Endothelial cell (in vitro differentiated cells): ENCODE measurements around the gene MCM8. TPM values are rescaled to one million over a fixed set of nuclear protein-coding genes. Genes with fewer than 3 reads are reported as not detected.

Source experiments
- DNase-seq: peaks from one replicate; pipeline ENCODE4 v3.0.0; 2021; ENCODE audit warnings: low spot score
- H3K27ac Mint-ChIP-seq: one replicate; pipeline ENCODE4 v1.8.0; 2021; ENCODE audit warnings: mixed read lengths, inconsistent platforms; ENCODE audit not compliant: unreplicated experiment
- H3K27me3 Mint-ChIP-seq: one replicate; pipeline ENCODE4 v1.8.0; 2021; ENCODE audit warnings: mild to moderate bottlenecking, moderate library complexity, mixed read lengths, inconsistent platforms; ENCODE audit not compliant: unreplicated experiment
- H3K36me3 Mint-ChIP-seq: one replicate; pipeline ENCODE4 v1.8.0; 2021; ENCODE audit warnings: mild to moderate bottlenecking, low read depth, mixed read lengths, inconsistent platforms; ENCODE audit not compliant: unreplicated experiment
- H3K4me1 Mint-ChIP-seq: one replicate; pipeline ENCODE4 v1.8.0; 2021; ENCODE audit warnings: mild to moderate bottlenecking, mixed read lengths, inconsistent platforms; ENCODE audit not compliant: unreplicated experiment
- H3K4me3 Mint-ChIP-seq: one replicate; pipeline ENCODE4 v1.8.0; 2021; ENCODE audit warnings: mild to moderate bottlenecking, mixed read lengths, inconsistent platforms; ENCODE audit not compliant: unreplicated experiment
- H3K9me3 Mint-ChIP-seq: one replicate; pipeline ENCODE4 v1.8.0; 2021; ENCODE audit warnings: mixed read lengths, inconsistent platforms; ENCODE audit not compliant: unreplicated experiment
- total RNA-seq: library from RNA; stranded (reverse); fragmentation: NEBNext Ultra II Directional; extraction: Animal tissue kit (Norgen Biotek cat#: 25700); gene quantifications from one replicate; pipeline ENCODE4 v1.2.1, GENCODE V29; 2021; ENCODE audit not compliant: unreplicated experiment
- TF ChIP-seq, protein P1 (sequence below): fragments of 200-600 bp; sonication (generic); IDR thresholded peaks from one replicate; pipeline ENCODE4 v1.5.0; 2021; ENCODE audit warnings: antibody characterized with exemption; ENCODE audit not compliant: unreplicated experiment

The MCM8 gene
- total RNA-seq, 1 donor from 2014 or later, result 8.2 TPM

DNA sequence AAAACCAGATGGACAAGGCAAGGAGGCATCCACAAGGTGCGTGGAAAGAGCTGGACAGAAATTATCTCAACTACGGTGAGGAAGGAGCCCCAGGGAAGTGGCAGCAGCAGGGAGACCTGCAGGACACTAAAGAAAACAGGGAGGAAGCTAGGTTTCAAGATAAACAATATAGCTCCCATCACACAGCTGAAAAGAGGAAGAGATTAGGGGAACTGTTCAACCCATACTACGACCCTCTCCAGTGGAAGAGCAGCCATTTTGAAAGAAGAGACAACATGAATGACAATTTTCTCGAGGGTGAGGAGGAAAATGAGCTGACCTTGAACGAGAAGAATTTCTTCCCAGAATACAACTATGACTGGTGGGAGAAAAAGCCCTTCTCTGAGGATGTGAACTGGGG is 27.0 kb upstream of the MCM8 start:
- H3K36me3 Mint-ChIP-seq, result no peaks in the 10 kb centered on the region
- H3K27me3 Mint-ChIP-seq, result peaks cover 9% of the 10 kb centered on the region
- no peak overlapping the region for H3K27ac Mint-ChIP-seq
- DNase-seq, result no peak
- no peak overlapping the region for H3K4me3 Mint-ChIP-seq
- peaks cover 10% of the 10 kb centered on the region for H3K4me1 Mint-ChIP-seq
- TF ChIP-seq, protein P1, sequence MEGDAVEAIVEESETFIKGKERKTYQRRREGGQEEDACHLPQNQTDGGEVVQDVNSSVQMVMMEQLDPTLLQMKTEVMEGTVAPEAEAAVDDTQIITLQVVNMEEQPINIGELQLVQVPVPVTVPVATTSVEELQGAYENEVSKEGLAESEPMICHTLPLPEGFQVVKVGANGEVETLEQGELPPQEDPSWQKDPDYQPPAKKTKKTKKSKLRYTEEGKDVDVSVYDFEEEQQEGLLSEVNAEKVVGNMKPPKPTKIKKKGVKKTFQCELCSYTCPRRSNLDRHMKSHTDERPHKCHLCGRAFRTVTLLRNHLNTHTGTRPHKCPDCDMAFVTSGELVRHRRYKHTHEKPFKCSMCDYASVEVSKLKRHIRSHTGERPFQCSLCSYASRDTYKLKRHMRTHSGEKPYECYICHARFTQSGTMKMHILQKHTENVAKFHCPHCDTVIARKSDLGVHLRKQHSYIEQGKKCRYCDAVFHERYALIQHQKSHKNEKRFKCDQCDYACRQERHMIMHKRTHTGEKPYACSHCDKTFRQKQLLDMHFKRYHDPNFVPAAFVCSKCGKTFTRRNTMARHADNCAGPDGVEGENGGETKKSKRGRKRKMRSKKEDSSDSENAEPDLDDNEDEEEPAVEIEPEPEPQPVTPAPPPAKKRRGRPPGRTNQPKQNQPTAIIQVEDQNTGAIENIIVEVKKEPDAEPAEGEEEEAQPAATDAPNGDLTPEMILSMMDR, result no peak
- no peaks in the 10 kb centered on the region for H3K9me3 Mint-ChIP-seq

DNA sequence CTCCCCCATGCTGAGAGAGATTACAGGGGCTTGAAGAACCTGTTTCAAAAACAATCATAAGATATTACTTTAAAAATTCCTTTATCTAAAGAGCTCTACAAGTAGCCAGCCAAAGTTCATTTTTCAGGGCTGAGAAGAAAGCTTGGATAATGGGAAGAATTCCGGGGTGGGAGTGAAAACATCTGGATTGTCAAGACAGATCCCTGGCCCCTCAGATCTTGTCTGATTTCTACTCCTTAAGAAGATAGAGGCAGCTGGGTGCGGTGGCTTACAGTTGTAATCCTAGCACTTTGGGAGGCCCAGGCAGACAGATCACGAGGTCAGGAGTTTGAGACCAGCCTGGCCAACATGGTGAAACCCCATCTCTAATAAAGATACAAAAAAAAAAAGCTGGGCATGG is 24.9 kb upstream of the MCM8 start:
- Mint-ChIP-seq H3K4me3 (no peak overlapping the region), H3K36me3 (no peaks in the 10 kb centered on the region), H3K9me3 (no peaks in the 10 kb centered on the region), H3K27me3 (peaks cover 12% of the 10 kb centered on the region), H3K27ac (no peak overlapping the region), H3K4me1 (peaks cover 6% of the 10 kb centered on the region)
- TF ChIP-seq, protein P1, result no peak
- no peak for DNase-seq

DNA sequence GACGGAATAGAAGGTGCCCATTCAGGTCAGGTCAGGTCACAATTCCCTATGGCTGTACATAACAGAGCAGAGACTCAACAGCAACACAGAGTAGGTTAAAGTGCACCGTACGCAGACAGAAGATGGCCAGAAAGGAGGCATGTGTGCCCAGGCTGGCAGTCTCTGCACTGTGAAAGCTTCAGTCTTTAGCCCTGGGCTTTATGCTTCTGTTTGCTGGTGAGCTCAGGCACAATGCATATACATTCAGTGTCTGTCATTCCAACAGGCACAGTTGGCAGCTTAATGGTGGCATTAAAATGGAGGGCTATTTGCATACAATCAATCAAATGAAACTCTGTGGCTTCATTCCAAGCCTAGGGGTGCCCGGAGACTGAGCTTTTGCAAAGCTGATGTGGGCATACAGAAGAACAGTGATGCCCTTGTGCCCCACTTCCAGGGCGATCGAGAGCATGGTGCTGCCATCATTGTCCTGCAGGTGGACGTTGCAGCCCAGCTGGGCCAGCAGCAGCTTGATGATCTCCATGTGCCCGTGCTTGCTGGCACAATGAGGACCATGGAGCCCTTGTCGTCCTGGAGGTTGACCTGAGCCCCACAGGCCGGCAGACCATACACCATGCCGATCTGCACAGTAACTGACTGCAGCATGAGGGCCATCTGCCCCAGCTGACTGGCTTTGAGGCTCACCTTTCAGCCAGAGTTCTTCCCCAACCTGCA is 22.5 kb upstream of the MCM8 start:
- DNase-seq, result no peak
- no peaks in the 10 kb centered on the region for H3K9me3 Mint-ChIP-seq

DNA sequence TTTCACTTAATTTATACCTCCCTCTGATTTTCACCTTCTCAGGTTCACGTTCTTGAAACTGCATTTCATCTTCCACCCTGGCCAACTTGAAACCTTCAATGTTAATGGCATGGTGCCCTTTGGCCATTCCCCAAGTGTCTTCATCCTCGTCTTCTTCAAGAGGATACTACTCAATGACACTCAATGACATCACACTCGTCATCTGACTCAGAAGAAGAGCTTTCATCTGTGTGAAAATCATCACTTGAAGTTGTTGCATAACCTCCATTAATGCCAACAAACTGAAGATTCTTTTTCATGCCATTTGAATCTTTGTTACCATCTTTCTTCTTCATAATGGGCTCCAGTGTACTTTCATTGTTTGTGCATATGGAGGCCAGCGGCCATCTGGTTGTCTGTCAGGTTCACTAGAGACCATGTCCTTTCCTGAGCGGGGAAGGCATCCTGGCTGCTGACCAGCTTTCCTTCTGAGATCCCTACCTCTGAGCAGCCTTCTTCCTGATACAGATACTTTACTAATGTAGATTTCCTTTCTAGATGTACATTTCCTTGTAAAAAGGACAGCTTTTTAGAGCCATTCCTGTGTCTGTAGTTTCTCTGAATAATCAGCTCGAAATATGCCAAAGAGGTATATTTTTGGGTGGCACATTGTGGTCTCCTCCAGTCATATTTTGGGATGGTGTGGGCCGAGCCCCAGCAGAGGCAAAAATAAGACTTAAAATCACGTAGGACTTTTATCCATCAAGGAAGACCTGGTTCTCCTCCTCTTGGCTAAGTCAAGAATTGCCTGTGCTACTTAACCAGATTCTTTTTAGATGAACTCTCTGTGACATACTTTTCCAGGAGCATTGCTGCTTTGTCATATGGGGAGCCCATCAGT is 21.4 kb upstream of the MCM8 start:
- Mint-ChIP-seq H3K27me3 (peaks cover 6% of the 10 kb centered on the region), H3K9me3 (no peaks in the 10 kb centered on the region), H3K27ac (no peak overlapping the region), H3K4me1 (no peaks in the 10 kb centered on the region), H3K36me3 (no peaks in the 10 kb centered on the region), H3K4me3 (no peak overlapping the region)
- TF ChIP-seq, protein P1, result no peak
- no peak for DNase-seq

More for the DNA sequence above, 22.5 kb upstream of the MCM8 start:
- Mint-ChIP-seq H3K36me3 (no peaks in the 10 kb centered on the region), H3K4me1 (peaks cover 6% of the 10 kb centered on the region), H3K4me3 (no peak overlapping the region), H3K27me3 (peaks cover 6% of the 10 kb centered on the region), H3K27ac (no peak overlapping the region)
- TF ChIP-seq, protein P1, result no peak

DNA sequence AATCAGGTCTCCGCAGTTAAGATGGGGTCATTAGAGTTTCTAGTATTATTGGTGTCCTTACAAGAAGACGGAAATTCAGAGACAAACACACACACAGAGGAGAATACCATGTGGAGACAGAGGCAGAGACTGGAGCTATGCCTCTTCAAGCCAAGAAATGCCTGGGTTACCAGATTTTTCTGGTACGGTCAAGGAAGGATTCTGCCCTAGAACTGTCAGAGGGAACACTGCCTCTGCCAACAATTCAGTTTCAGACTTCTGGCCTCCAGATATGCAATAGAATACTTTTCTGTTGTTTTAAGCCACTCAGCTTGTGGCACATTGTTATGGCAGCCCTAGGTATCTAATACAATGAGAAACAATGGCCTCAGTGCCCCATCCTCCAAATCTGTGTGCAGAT is 19.0 kb upstream of the MCM8 start:
- no peak overlapping the region for H3K27ac Mint-ChIP-seq
- H3K9me3 Mint-ChIP-seq, result no peaks in the 10 kb centered on the region
- no peaks in the 10 kb centered on the region for H3K36me3 Mint-ChIP-seq
- no peaks in the 10 kb centered on the region for H3K4me1 Mint-ChIP-seq
- peaks cover 6% of the 10 kb centered on the region for H3K27me3 Mint-ChIP-seq
- TF ChIP-seq, protein P1, result no peak
- no peak overlapping the region for H3K4me3 Mint-ChIP-seq
- no peak for DNase-seq
